ENCODE results near the gene ZBTB7C.

ZBTB7C gene

GRCh38 chr18:48135436-48135966 lies 273.7 kb downstream of the ZBTB7C start:
- no peak for DNase-seq

- no peak for DNase-seq
These were observed 274.6 kb downstream of the ZBTB7C start for GRCh38 chr18:48134609-48135008.

DNA sequence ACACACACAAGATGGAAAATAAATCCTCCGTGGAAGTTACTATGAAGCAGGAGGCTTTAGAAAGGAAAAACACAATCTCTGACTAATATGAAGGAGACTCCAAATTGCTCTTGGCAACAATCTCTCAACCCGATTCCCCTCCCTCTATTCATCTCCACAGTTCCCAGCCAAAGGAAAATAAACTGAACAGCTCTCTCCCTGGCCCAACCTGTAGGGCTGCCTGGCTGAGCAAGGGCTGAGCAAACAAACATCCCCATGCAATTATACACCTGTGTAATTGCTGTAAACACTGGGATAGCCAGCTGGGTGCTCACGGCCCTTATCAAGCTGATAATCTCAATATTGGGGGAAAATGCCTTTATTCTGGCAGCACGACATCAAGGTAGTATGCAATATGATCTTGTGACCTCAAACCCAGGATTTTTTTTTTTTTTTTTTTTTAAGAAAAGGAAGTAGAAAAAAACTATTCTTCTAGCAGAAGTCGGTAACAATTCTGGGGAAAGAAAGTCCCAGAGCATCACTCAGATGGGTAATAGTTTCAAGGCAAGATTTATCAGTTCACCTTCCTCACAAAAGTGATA lies 275.4 kb downstream of the ZBTB7C start:
- no peak for DNase-seq

GRCh38 chr18:48132797-48133655 lies 276.2 kb downstream of the ZBTB7C start:
- DNase-seq, result no peak

DNA sequence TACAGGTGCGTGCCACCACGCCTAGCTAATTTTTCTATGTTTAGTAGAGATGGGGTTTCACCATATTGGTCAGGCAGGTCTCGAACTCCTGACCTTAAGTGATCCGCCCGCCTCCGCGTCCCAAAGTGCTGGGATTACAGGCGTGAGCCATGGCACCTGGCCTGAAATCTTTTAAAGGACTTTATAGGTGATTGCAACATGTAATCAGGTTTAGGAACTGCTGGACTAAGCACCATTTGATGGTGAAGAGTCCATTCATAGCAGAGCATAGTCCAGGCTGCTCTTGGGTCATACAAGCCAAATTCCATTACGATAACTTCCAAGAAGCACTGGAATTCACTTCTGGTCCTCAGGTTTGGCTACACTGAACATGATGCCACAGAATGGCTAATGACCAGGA lies 278.1 kb downstream of the ZBTB7C start:
- DNase-seq, result no peak

DNA sequence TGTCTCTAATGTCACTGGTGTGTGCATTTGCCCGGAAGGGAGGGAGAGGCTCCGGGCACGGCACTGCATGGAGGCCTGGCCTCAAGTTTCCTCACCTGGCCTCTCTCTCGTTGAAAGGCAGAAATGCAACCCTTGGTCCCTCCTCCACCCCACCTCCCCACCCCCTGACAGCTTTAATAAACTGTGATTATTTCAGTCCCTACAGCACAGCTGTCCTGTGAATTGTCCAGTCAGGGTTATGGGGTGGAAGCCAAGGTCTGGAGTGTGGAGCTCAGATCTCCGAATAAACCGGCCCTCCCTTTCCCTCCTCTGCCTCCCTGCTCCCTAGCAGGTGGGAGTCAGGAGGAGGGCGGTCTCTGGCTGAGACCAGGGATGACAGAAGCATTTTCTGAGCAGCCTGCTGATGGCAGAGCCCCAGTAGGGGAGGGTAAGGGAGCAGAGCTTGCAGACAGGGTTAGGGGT lies 279.5 kb downstream of the ZBTB7C start:
- no peak for DNase-seq

GRCh38 chr18:48127606-48128005 lies 281.6 kb downstream of the ZBTB7C start:
- no peak for DNase-seq

GRCh38 chr18:48126240-48126639 lies 282.9 kb downstream of the ZBTB7C start:
- DNase-seq, result no peak

DNA sequence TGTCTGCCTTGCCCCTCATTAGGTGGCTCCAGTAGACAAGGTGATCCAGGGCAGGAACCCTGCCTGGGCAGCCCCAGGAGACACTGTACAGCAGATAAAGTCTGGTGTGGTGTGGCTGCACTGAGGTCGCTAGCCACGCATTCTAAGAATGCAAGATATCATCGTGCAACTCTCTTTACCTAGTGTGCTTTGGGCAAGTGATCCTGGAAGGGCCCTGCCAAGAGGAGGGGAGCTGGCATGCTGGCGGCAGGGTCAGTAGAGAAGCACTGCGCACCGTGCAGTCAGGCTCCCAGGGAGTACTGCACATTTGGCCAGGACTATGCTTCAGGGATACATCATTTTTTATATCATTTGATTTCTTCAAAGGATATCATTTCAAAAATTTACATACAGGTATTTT lies 283.5 kb downstream of the ZBTB7C start:
- DNase-seq, result no peak

DNA sequence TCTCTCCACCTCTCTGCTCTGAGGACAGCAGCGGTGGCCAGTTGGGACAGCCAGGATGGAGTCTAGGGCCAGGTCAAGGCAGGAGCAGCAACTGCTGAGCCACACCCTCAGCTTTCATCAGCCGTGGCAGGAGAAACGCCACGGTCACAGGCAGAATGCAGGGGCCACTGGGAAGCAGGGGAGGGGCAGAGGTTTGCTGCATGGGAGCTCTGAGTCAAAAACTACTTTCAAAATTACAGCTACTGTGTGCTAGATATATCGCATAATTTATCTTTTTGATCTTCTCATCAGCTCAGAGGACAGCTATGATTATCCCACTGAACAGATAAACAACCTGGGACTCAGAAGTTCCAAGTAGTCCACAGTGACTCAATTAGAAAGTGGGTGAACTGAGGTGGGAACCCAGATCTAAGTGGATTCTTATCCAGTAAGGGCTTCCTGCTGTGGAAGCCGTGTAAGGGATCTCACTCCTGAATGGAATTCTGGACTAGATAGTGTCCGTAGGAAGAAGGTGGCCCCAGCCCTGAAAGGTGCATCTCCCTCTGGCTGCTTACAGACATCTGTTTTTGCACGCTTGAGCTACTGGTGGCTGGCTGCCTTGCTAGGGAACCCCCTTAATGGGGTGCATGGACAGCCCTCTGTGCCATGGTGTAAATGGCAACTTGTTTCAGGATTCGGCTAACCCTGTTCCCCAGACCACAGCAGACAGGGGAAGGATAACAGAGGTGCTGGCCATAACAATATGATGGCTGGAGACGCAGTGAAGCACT lies 284.1 kb downstream of the ZBTB7C start:
- peak; percentile 49 to 61 for DNase-seq

GRCh38 chr18:48123941-48124340 lies 285.2 kb downstream of the ZBTB7C start:
- no peak for DNase-seq

DNA sequence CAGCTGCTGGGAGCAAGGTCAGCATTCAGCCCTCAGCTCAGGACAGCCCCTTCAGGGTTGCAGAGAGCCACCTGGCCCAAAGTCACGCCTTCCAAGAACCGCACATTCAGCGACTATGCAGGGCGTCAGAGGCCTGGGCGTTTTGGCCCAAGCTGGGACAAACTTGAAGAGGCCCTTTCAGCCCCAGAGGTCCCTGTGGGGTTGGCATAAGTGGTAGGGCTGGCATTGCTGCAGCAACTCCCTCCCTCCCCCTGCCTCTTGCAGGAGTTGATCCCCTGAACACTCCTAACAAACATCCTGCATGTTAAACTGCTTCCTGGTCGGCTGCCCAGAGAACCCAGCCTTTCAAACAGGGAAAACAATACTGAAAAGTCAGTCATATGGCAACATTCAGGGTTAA lies 285.9 kb downstream of the ZBTB7C start:
- no peak for DNase-seq

DNA sequence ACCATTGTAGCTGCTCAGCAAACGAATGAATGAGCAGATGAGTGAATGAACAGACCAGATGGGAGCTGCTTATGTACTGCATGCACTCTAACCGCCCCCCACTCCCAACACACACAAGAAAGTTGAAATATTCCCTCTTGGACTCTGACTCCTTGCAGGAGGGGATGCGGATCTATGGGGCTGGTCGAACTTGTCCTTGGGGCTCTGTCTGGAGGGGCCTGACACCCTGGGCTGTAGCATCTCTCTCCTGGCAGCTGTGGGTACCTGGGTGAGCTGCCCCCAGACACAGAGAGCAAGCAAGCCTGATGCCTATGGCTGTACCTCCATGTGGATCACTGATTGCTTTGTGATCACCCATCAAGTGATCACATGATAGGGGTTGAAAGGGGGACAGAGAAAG lies 286.4 kb downstream of the ZBTB7C start:
- DNase-seq, result no peak

DNA sequence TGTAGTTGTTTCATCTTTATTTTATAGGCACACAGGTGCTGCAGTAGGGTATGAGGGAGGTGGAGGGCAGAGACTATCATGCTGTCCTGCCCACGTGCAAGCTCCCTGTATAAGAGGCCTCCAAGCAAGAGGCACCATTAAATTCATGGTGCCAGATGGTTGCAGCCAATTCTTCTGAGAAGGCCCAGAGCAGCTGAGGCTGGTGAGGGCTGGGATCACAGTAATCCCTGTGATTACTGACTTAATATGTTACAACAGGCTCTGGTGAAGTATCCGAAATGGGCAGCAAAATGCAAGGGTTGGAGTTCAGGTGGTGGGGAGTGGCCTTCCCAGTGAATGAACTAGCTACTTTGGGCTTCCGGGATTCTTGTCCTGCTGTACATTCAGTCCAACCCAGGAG lies 286.8 kb downstream of the ZBTB7C start:
- no peak for DNase-seq

- DNase-seq, result no peak
These were observed 287.4 kb downstream of the ZBTB7C start for GRCh38 chr18:48121752-48122151.

GRCh38 chr18:48119204-48119603 lies 290.0 kb downstream of the ZBTB7C start:
- DNase-seq, result no peak

DNA sequence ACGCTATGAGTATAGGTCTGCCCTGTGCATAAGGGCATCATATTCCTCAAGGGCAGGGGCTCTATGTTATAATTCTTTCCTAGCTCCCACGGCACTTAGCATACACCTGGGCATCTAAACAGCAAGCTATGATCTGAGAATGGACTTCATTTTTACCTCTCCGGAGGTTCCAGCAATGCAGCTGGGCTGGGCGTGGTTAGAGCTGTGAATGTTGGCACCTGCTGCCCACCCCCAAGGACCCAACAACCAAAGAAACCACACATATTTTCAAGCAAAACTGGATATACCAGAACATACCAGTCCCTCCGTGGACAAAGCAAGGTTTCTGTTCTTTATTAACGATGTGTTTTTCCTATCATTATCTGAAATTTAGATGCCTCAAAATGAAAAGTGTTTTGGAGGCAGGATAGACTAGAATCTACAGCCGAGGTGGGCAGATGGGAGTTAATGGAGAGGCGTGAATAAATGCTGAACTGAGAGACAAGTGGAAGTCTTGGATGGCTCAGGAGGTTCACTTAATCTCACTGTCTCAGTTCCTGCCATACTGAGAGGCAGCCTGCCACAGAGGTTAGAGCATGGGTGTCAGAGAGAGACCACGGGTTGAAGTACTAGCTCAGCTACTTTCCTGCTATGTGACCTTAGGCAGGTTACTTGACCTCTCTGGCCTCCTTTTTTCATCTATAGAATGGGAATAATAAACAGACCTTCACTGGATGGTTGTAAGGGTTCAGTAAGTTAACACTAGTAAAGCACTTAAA lies 292.1 kb downstream of the ZBTB7C start:
- no peak for DNase-seq

- no peak for DNase-seq
These were observed 293.2 kb downstream of the ZBTB7C start for GRCh38 chr18:48116017-48116416.

GRCh38 chr18:48113691-48114090 lies 295.5 kb downstream of the ZBTB7C start:
- no peak for DNase-seq

DNA sequence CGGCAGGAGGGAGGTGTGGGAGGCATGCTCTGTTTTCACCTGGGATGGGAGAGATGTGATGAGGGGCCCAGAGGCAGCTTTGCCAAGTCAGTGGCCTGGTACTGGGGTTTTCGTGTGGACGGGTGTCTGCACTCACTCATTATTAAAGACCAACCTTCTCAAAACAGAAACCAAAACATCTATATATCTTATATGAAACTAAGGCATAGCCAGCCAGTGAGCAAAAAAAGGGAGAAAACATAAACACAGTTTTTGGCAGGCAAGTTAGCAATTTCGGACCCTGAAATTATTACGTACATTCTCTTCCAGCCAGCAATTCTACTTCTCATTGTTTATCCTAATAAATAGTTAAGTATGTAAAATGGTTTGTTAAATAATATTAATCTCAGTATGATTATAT lies 297.6 kb downstream of the ZBTB7C start:
- no peak for DNase-seq

DNA sequence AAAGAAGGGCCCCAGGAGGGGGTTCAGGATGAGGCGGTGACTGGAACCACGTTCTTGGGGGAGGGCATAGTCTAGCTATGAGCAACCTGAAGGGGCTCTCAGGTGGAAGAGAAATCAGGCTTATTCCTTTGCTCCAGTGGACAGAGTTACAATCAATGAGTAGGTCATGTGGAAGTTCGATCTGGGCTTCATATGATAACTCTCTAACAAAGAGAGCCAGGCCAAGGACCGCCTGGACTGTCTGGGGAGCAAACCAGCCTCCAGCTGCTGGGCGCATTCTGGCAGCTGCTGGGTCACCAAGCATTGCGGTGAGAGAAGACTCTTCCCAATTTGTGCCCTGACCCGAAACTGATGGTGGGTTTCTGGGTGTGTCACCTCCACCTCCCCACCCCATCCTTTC lies 298.4 kb downstream of the ZBTB7C start:
- DNase-seq, result no peak

DNA sequence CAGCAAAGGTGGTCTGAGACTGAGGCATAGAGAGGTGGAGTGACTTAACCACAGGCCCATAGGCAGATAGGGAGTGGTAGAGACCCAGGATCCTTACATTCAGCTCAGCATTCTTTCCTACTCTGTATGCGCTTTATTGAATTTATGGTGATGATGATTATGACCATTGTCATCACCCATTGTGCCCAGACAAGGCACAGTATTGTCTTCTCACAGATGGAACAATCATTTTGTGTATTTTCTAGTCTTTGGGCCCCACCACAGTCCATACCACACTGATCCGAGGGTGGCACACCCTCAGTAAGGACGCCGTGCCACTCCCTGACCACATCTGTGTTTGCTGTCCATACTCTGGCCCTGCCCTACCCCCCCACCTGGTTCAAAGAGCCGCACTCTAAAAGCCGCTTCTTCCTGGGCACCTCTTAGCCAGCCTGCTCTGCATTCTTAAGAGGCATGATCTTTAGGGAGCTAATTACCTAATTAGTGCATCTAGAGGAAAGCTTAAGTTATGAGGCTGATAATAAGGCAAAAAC lies 299.2 kb downstream of the ZBTB7C start:
- DNase-seq, result no peak
